ENCODE measurements around the gene EXOC3L4.

Gene EXOC3L4

GRCh38 chr14:103091041-103091882 lies 3.3 kb upstream of the EXOC3L4 start:
- DNase-seq (peak; percentile 86), ATAC-seq (peak; percentile 82)

GRCh38 chr14:103091883-103092222 lies 2.7 kb upstream of the EXOC3L4 start:
- DNase-seq (no peak), ATAC-seq (no peak)

- no peak for DNase-seq
Observed at GRCh38 chr14:103093856-103094405, 594 bp upstream of the EXOC3L4 start.

DNA sequence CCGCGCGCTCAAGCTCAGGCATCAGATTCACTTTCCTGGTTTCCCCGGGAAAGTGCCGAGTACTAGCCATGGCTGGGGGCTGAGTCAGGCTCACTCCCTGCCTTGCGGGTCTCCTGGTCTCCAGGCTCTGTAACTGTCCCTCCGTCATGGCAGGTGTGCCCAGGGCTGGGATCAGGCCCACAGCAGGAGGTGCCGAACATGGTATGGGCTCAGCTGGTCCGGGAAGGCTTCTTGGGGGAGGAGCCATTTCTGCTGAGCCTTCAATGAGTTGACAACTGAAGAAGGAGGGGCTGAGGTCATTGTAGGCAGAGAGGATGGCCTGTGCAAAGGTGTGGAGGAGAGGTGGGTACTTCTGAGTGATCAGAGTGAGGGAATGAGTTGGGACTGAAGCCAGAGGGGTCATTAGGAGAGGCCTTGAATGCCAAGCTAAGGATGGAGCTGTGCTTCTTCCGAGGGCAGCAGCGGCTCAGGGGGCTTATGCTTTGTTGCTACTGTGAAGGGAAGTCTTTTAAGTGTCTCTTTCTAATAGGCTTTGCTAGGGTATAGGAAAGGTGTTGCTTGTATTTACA lies 769 bp downstream of the EXOC3L4 start:
- DNase-seq (no peak), ATAC-seq (no peak)

More at GRCh38 chr14:103093856-103094405, 594 bp upstream of the EXOC3L4 start:
- ATAC-seq, result no peak

DNA sequence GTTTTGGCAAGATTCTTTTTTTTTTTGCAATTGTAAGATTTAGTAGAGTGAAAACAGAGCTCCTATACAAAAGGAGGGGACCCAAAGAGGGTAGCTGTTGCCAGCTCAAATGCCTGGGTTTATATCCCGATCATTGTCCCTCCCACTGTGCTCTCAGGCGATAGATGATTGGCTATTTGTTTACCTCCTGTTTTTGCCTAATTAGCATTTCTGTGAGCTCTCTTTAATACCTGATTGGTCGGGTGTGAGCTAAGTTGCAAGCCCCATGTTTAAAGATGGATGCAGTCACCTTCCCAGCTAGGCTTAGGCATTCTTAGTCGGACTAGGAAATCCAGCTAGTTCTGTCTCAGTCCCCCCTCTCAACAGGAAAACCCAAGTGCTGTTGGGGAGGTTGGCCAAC lies 1.9 kb downstream of the EXOC3L4 start:
- DNase-seq (no peak), ATAC-seq (no peak)

DNA sequence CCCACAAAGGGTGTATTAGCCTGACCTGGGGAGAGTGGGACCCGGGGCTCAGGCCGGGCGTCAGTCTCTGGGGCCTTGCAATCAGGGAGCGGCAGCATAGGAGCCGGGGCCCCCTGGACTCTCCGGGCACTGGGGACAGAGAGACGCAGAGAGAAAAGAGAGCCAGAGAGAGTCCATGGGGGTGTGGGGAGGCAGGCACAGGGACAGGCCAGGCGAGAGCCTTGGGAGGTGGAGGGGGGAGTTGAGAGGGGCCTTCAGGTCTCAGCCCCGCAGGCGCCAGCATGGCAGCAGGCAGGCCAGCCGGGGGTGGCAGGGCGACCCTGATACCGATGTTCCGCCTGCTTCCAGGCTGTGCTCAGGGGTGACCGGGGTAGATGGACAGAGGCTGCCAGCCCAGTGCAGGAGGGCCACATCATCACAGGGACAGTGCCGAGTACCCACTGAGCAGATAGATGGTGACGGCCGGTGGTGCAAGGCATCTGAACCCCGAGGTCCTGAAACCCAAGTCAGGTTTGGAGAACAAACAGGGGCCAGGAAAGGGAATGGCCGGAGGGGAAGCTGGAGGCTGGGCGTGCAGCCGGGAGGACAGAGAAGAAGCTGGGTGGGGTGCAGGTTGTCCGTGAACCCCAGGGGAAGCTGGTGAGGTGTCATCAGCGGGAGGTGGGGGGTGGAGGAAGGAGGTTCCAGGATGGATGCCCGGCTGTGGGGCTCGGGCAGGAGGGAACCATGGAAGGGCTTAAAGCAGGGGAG lies 2.9 kb downstream of the EXOC3L4 start:
- no peak for ATAC-seq
- DNase-seq, result no peak

DNA sequence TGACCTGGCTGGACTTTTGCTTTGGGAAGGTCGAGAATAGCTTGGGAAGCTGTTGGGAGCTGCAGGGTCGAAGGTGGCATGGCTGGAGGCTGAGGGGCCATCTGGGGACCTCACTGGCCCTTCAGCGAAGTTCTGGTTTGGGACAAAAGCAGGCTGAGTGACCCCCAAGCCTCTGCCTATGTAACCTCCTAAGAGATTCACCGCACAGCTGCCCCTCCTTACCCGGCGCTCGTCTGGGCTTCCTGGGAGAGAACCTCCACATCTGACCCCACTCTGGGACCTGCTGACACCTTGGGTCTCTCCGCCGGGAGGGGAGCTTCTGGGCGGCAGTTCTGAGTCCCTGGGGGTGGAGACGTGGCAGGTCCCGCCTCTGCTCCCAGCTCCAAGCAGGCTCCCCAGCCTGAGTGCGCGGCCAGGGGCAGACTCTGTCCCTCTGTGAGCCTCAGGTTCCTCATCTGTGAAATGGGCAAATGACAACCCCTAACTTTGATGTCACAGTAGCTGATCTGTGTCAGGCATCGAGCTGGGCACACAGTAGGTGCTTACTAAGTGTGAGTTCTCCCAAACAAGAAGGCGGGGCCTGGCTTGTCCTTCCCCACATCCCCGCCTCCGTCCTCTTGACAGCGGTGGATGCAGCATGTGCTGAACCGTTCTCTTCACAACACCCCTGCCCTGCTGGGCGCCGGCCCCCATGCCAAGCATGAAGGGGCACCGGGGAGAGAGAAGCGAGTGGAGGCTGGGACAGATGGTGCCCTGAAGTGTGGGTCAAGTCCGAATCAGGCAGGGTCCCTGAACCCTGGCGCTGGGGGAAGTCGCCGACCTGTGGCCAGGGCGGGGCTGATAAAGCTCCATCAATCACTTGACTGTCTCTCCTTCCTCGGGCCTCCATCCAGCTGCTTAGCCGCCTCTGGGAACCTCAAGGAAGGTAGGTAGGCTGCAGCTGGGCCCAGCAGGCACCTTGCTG lies 3.8 kb downstream of the EXOC3L4 start:
- ATAC-seq, result no peak
- DNase-seq, result no peak

DNA sequence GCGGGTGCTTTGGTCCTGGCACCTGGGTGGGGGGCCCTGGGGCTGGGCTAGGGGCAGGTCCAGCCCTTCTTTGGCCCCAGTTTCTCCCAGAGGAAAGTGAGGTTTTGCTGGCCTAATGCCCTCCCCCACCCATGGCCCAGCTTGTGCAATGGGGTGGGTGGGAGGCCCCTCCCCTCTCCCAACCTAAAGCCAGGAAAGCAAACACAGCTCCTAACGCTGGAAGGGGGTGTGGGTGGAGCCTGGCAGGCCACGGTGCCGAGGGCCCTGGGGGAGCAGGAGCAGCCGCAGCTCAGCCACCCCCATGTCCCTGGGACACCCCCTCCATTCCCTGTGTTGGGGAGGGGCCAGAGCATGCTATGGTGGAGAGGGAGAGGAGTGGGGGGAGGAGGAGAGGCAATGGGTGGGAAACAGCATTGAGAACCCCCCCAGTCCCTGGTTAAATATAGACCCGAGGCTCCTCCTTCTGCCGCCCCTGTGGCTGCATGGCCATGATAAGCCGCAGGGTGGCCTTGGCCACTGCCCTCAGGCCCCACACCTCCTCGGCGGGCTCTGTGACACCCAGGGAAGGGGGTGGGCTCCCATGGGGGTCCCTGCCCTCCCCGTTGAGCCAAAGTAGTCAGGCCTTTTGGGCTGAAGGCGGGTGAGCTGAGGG lies 4.7 kb downstream of the EXOC3L4 start:
- ATAC-seq (no peak), DNase-seq (no peak)

DNA sequence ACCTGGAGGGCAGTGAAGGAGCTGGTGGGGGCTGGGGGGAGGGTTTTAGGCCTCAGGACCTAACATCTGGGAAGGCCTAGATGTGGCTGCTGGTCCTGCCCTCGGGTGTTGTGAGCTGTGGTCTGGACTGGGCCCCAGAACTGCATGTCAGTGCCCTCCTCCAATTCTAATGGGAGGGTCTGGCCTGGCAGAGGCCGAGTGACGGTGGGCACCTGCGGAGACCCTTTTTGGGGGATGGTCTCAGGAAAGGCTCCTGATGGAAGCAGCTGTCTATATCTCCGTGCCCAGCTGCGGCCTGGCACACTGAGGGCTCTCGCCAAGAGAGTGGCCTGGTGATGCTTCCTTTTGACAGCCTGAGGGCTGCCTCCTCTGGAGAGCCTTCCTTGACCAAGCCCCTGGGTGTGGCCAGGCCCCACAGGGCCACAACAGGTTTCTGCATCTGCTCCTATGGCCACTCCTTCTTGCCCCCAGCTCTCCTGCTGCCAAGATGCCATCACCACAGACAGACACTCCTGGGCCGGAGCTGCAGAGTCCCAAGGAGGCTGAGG lies 5.3 kb downstream of the EXOC3L4 start:
- ATAC-seq (no peak), DNase-seq (no peak)

- no peak for ATAC-seq
- no peak for DNase-seq
Observed at GRCh38 chr14:103100281-103101121, 6.0 kb downstream of the EXOC3L4 start.

- DNase-seq (no peak), ATAC-seq (no peak)
Observed at GRCh38 chr14:103101257-103101962, 6.9 kb downstream of the EXOC3L4 start.

- no peak for ATAC-seq
Observed at GRCh38 chr14:103101963-103102688, 7.6 kb downstream of the EXOC3L4 start.

GRCh38 chr14:103102689-103103260 lies 8.2 kb downstream of the EXOC3L4 start:
- ATAC-seq, result no peak
- DNase-seq, result no peak

More at GRCh38 chr14:103101963-103102688, 7.6 kb downstream of the EXOC3L4 start:
- no peak for DNase-seq

DNA sequence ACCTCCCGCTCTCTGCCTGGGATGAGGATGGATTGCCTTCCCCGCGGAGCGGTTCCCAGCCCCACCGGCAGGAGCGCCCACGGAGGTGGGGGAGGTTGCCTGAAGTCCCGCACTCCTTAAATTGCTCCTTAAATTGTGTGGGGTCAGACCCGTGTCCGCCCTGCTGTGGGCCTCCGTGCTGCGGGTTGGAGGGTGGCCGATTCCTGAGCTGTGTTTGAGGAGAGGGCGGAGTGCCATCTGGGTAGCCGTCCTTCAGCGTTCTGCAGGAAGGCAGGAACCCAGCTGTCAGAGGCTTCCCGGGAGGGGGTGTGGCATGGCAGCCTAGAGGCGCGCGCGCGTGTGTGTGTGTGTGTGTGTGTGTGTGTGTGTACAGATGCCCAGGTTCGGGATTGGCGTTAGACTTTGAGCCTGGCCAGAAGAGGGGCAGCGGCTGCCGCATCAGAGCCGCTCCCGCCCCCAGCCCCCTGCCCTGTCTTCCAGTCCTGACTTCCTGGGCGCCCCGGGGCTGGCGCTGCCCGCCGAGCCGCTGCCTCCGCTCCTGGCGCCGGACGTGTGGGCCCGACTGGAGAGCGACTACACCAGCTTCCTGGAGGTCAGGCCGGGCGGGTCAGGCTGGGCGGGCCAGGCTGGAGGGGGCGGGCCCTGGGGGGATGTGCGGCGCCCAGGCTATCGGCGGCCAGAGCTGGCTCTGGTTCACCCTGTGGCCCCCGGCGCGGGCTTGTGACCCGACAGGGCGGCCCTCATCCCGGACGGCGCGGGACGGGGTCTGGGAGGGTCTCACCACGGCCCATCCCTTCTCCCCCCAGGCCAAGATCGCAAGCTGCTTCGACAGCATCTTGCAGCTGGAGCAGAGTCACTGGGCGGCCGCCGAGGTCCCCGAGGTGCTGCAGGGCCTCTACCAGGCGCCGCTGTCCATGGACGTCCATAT lies 9.2 kb downstream of the EXOC3L4 start:
- ATAC-seq (no peak), DNase-seq (no peak)

- no peak for ATAC-seq
- DNase-seq, result no peak
Observed at GRCh38 chr14:103104389-103104653, 9.8 kb downstream of the EXOC3L4 start.

DNA sequence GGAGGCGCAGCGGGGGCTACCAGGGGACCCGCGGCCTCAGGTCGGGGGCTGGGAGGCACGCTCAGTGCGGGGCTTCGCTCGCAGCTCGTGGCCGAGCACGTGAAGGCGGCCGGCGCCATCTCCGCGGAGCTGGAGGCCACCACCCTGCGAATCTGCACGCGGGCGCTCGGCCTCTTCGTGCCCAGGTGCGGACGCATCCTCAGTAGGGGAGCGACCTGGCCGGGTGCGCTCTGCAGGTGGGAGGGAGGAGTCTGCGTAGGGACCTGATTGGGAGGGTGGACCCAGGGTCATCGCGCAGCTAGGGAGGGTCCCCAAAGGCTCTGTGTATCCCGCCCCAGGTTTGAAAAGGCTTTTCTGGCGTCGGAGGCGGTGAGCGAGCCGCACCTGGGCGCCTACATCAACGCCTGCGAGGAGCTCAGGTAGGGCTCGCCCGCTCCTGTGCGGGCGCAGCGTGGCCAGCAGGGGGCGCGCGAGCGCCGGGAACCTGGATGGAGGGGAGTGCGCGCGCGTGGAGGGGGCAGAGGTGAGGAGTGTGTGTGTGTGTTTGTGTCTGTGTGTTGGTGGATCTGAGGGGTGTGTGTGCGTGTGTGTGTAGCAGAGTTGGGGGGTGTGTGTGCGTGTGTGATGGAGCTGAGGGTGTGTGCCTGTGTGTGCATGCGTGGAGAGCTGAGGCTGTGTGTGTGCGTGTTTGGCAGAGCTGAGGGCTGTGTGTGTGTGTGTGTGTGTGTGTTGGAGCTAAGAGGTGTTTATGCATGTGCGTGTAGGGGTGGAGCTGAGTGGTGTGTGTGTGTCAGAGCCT lies 10.3 kb downstream of the EXOC3L4 start:
- DNase-seq (peak; percentile 83), ATAC-seq (peak; percentile 70)
